GM18858 (cell line): ENCODE data around the gene TRAPPC2L.

Experiments used
- ATAC-seq: cut with Tn5 transposase; IDR thresholded peaks from one replicate; pipeline ENCODE4 v1.9.1; 2021; ENCODE audit not compliant: unreplicated experiment

Gene TRAPPC2L

DNA sequence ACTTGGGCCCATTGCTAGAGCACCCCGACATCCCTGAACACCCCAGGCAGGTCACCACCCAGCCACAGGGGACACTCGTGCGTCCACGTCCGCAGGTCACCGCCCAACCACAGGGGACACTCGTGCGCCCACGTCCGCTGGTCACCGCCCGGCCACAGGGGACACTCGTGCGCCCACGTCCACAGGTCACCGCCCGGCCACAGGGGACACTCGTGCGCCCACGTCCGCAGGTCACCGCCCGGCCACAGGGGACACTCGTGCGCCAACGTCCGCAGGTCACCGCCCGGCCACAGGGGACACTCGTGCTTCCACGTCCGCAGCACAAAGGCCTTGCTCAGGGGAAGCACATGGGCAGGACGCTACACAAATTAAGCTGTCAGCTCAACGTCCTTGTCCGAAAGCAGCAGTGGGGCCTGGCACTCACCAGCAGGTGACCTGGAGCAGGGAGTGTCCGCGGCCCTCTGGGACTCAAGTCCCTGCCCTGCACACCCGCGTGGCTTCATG lies 17.8 kb upstream of the TRAPPC2L start:
- no peak for ATAC-seq

GRCh38 chr16:88839745-88840599 lies 17.0 kb upstream of the TRAPPC2L start:
- ATAC-seq: no peak

GRCh38 chr16:88840600-88841215 lies 16.2 kb upstream of the TRAPPC2L start:
- ATAC-seq: no peak

DNA sequence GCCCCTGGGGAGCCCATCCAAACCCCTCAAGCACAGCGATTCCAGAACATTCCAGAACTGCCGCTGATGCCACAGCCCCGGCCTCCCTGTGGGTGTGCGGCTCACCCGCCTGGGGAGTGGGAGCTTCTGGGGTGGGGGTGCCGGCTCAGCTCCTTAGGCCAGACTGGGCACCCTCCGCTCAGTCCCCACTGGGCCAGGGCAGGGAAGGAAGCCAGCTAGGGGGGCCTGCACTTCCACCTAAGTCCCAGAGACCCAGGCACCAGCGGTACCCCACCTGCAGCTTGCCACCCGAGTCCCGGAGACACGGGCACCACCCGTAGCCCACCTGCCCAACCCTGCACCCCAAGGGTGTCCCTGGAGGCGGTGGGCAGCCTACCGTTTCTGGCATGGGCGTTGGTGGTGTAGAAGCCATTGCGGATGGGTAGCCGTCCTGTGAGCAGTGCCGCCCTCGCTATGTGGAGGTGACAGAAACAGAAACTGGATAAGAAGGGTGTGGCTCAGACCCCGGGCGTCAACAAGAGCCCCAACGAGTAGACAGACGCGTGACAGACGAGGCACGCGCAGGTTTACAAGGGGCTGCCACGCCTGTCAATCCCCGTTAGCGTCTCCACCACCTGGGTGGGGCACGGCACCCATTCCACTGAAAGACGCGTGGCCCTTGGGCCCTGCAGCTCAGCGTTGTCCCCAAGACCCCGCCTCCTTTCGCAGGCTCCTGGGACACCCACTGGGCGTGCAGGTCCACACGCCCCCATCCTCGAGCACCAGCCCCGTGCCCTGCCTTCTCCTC lies 15.2 kb upstream of the TRAPPC2L start:
- ATAC-seq: no peak

- no peak for ATAC-seq
Measured at GRCh38 chr16:88842308-88842756, 14.6 kb upstream of the TRAPPC2L start.

GRCh38 chr16:88842806-88843205 lies 14.1 kb upstream of the TRAPPC2L start:
- no peak for ATAC-seq

GRCh38 chr16:88843256-88843655 lies 13.7 kb upstream of the TRAPPC2L start:
- ATAC-seq: no peak

- ATAC-seq: no peak
Measured at GRCh38 chr16:88844419-88845036, 12.4 kb upstream of the TRAPPC2L start.

- ATAC-seq: no peak
Measured at GRCh38 chr16:88846088-88846487, 10.8 kb upstream of the TRAPPC2L start.

DNA sequence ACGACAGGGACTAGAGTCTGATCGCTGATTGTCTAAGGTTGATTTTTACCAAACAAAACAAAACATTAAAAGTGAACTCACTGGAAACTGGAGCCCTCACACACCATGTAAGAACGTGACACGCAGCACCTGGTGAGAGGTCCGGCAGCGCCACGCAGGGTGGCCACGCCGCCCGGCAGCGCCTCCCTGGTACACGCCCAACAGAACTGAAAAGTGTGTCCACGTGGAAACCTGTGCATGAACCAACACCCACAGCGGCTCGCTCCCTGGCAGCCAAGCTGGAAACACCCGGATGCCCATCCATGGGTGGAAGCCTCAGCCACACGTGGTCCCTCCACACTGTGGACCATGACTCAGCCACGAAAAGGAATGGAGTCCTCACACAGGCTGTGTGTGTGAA lies 9.3 kb upstream of the TRAPPC2L start:
- no peak for ATAC-seq

DNA sequence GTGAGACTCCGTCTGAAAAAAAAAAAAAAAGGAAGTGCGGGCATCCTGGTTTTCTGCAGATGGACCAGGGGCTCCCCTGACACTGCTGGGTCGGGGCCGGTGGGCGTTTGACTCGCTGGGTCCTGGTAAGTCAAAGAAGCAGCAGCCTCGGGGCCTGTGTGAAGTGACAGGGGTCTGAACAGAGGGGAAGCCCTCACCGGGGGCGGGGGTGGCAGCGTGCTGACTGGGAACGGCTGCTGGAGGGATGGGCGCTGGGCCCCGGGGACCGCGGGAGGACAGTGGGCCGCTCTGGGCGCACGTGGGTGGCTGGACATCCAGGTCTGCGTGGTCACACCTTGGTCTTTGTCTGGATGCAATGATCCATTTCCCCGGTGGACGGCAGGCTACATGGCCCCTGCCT lies 8.4 kb upstream of the TRAPPC2L start:
- no peak for ATAC-seq

DNA sequence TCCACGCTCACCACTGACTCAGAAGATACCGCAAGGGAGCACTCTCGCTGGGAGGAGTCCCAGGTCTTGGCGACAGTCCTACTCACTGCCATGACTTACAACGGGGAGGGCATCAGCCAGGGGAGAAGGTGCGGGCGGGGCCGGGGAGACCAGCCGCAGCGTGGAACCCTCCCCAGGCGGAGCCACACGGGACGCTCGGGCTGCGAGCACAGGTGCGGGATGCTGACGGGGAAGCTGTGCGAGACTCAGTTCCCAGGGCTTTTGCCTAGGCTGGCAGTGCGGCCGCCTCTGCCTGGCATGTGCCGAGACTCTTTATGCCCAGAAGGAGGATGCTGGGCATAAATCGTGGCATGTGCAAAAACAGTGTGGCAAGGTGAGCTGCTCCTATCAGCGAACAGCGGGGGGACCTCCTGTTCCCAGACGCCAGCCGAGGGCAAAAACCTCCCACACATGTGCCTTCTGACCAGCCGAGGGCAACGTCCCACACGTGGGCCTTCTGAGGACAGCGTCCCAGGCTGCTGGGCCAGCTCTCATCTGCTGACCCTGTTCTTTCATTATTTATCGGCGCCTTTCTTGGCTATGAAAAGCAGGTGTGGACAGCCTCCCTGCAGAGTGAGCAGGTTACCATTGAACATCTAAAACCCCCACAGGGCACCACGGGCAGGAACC lies 6.3 kb upstream of the TRAPPC2L start:
- no peak for ATAC-seq

DNA sequence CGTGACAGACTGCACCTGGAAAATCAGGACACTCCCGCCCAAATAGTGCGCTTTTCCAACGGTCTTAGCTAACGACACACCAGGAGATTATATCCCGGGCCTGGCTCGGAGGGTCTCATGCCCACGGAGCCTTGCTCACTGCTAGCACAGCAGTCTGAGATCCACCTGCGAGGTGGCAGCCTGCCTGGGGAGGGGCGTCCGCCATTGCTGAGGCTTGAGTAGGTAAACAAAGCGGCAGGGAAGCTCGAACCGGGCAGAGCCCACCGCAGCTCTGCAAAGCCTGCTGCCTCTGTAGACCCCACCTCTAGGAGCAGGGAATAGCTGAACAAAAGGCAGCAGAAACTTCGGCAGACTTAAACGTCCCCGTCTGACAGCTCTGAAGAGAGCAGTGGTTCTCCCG lies 5.3 kb upstream of the TRAPPC2L start:
- ATAC-seq: no peak

DNA sequence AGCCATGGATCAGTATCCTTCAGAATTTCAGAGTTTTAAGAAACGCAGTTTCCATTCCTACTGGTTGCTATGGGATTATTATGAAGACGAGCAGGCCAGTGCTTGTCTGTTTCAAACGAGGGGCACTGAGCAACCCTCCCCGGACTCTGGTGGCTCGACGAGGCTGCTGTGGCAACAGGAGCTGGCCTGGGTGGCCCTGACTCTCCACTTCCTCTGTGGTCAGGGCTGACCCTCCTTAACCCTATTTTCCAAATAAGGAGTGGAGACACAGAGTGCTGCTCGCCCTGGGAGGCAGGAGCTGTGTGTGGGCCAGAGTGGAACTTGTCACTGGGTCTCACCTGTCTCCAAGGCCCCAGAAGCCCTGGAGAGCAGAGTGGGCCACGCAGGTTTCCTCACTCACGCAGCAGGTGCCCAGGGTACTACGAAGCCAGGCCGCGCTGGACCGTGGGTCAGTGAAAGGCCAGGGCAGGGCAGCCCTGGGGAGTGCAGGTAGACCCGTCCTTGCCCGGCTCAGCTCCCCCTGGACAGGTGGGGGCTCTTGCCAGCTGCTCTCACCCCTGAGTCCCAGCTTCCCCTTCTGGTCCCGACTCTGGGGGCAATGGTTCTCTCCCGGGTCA lies 3.5 kb upstream of the TRAPPC2L start:
- no peak for ATAC-seq

- no peak for ATAC-seq
Measured at GRCh38 chr16:88854306-88855111, 2.4 kb upstream of the TRAPPC2L start.

- no peak for ATAC-seq
Measured at GRCh38 chr16:88855176-88855575, 1.8 kb upstream of the TRAPPC2L start.

- ATAC-seq: no peak
Measured at GRCh38 chr16:88855736-88856121, 1.2 kb upstream of the TRAPPC2L start.

DNA sequence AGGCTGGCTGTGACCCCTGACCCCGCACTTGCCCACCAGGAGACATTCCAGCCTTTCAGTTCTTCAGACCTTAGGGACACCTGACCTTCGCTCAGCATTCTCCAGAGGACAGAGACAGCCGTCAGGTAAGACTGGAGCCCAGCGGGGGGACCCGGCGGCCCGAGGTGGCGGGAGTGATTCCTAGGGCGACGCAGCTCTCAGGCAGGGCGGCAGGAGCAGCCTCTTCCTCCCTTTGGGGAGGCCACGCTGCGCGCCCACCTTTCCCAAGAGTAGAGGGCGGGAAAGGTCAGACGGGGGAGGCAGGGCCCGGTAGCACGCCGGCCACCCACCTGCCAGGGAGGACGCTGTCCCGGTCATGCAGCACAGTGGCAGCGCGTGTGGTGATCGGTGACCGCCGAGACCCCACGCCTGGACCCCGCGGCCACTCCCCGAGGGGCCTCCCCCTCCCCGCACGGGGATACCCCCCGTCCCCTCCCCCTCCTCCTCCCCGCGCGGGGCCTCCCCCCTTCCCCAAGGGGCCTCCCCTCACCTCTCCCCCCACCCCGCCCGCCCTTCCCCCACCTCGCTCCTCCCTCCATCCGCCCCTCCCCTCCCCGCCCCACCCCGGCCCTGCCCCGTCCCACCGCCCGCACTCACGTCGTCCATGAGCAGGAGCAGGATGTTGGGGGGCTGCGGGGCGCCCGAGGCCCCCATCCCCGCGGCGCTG lies 652 bp upstream of the TRAPPC2L start:
- no peak for ATAC-seq
